GM18951 (cell line): ENCODE measurements around the gene COMTD1.
"Not testable (repeated sequence)": the region's sequence is repeated elsewhere in the genome, so short reads cannot be mapped to it uniquely, and the experiment has no call there.

Source experiments
- POLR2A ChIP-seq: IDR thresholded peaks from 4 replicates; pipeline ENCODE4 v1.6.1; 2011; ENCODE audit warnings: mild to moderate bottlenecking; ENCODE audit not compliant: insufficient read length, insufficient read depth; ENCODE audit errors: extremely low read depth
- in situ Hi-C: fragments of 300-500 bp; cut with MboI; formaldehyde crosslinking; loops from one replicate; pipeline ENCODE4 v1.12.0; 2022; ENCODE audit warnings: low sequenced_read_pairs, mixed read lengths, inconsistent platforms; ENCODE audit not compliant: unreplicated experiment

Gene COMTD1

GRCh38 chr10:75205908-75206307, 29.8 kb downstream of the COMTD1 start:
- in situ Hi-C loops, result no loop called here
- TF ChIP-seq POLR2A, result no peak

- no peak for TF ChIP-seq POLR2A
- in situ Hi-C loops, result no loop called here
Measured at GRCh38 chr10:75203724-75204123, 32.0 kb downstream of the COMTD1 start.

- in situ Hi-C loops, result not testable (repeated sequence)
Measured at GRCh38 chr10:75203046-75203620, 32.6 kb downstream of the COMTD1 start.

- no peak for TF ChIP-seq POLR2A
- in situ Hi-C loops, result no loop called here
Measured at GRCh38 chr10:75202321-75203045, 33.3 kb downstream of the COMTD1 start.

GRCh38 chr10:75201793-75202307, 33.9 kb downstream of the COMTD1 start:
- no peak for TF ChIP-seq POLR2A
- in situ Hi-C loops, result no loop called here

GRCh38 chr10:75199949-75200348, 35.8 kb downstream of the COMTD1 start:
- in situ Hi-C loops, result not testable (repeated sequence)

GRCh38 chr10:75197906-75198305, 37.9 kb downstream of the COMTD1 start:
- TF ChIP-seq POLR2A, result no peak
- in situ Hi-C loops, result no loop called here

- in situ Hi-C loops, result no loop called here
- no peak for TF ChIP-seq POLR2A
Measured at GRCh38 chr10:75197066-75197465, 38.7 kb downstream of the COMTD1 start.

- no peak for TF ChIP-seq POLR2A
- in situ Hi-C loops, result no loop called here
Measured at GRCh38 chr10:75195035-75195763, 40.6 kb downstream of the COMTD1 start.

- in situ Hi-C loops, result not testable (repeated sequence)
Measured at GRCh38 chr10:75194625-75195024, 41.1 kb downstream of the COMTD1 start.

- in situ Hi-C loops, result no loop called here
- TF ChIP-seq POLR2A, result no peak
Measured at GRCh38 chr10:75191821-75192568, 43.8 kb downstream of the COMTD1 start.

- TF ChIP-seq POLR2A, result no peak
Measured at GRCh38 chr10:75189266-75190096, 46.3 kb downstream of the COMTD1 start.

GRCh38 chr10:75188522-75188921, 47.2 kb downstream of the COMTD1 start:
- in situ Hi-C loops, result not testable (repeated sequence)

More at GRCh38 chr10:75189266-75190096, 46.3 kb downstream of the COMTD1 start:
- in situ Hi-C loops, result no loop called here
